T-helper 1 cell treated with Interleukin-12 subunit alpha and Interleukin-12 subunit beta and Interleukin-4 antibody, amounts not matched to agents 30 ng/mL and 1 ng/mL, for 36 hours (primary cell): ENCODE measurements around the gene NBPF26. TPM values are rescaled to one million over a fixed set of nuclear protein-coding genes. Genes with fewer than 3 reads are reported as not detected.
"Not testable (repeated sequence)": the region's sequence is repeated elsewhere in the genome, so short reads cannot be mapped to it uniquely, and the experiment has no call there.

Experiments
- intact Hi-C: fragments of 100-400 bp; cut with micrococcal nuclease; formaldehyde crosslinking; loops from one replicate; pipeline ENCODE4 v1.15.1; 2024
- total RNA-seq: library from RNA; stranded (reverse); gene quantifications from 2 replicates; pipeline ENCODE4 v1.2.3, GENCODE V29; 2022

NBPF26 gene
- total RNA-seq, 1 donor from 2014 or later = 9.3 TPM

DNA sequence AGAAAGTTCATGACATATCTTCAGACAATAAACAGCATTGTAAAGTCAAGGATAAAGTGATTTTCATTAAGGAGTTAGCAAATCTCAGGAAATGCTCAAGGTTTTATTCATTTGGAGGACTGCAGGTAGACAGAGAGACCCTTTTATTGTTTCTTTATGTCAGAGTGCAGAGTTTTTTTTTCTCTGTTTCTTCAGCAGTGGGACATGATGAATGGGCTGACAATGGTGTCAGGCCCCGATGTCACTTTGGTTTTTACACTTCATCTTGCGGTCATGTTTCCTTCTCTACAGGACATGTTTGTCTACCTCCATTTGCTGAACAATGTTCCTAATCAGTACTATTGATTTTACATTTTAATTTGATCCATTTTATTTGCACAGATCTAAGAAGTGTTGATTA lies 134.4 kb downstream of the NBPF26 start:
- intact Hi-C loops = not testable (repeated sequence)

DNA sequence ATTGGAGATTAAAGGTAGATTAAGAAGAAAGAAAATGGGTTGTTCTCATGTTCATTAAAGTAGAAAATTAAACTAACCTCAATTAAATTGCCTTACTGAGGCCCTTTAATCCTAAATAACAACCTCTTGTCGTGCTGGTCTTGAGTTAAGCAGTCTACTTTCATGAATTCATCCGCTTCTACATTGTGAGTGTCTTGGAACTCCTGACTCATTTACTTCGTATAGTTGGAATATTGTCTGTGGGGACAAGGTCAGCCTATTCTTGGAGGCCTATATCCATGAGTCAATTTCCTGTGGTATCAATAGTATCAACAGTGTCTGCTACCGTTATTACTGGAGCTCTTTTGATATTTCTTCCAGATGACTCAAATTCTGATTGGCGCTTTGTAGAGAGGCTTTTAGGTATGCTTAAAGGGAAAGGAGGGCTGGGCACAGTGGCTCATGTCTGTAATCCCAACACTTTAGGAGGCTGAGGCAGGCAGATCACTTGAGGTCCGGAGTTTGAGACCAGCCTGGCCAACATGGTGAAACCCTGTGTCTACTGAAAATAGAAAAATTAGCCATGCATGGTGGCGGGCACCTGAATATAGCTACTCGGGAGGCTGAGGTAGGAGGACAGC lies 136.0 kb downstream of the NBPF26 start:
- intact Hi-C loops = not testable (repeated sequence)

DNA sequence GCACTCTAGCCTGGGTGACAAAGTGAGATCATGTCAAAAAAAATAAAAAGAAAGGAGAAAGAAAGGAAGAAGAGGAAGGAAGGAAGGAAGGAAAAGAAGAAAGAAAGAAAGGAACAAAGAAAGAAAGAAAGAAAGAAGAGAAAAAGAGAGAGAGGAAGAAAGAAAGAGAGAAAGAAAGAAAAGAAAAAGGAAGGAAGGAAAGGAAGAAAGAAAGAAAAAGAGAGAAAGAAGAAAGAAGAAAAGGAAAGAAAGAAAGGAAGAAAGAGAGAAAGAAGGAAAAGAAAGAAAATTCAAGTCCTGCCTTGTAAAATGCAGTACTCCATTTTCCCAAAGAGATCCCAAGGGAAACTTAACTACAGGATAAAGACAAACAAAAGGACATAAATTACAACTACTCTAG lies 154.5 kb downstream of the NBPF26 start:
- intact Hi-C loops = not testable (repeated sequence)

DNA sequence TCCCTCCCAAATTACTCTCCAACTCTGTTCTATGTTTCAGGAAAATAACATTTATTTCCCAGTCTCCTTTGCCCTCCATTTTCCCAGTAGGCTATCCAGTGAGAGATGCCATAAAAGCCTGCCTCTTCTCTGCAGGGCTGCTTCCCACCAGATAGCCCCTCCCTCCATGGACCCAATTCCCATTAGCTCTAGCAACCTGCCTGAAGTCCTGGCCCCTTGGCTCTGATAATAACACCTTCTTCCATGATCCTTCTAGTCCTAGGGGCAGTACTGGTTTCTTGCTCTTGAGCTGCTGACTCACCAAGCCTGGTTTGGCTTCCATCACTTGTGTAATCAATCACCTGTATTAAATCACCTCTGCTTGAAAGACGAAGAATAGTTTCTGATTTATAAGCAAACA lies 156.3 kb downstream of the NBPF26 start:
- intact Hi-C loops = not testable (repeated sequence)

DNA sequence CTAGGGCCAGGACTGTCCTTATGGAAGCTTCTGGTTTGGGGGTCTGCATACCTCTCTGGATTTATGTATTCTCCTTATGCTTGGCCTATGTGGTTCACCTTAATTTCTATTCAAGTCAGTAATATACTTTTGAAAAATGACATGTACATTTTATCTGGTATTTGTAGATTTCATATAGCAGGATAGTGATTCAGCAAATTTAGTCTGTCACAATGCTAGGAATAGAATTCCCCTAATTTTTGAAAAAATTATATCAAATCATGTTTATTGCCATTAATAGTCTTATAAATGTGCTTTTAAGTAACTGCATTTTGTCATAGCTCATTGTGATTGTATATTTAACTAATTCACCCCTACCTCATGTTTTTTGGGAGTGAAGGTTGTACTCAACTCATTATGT lies 158.2 kb downstream of the NBPF26 start:
- intact Hi-C loops = not testable (repeated sequence)

Other genes starting within 250 kb of the NBPF26 start
- not detected in 2 replicates for gene PPIAL4A, start 165.8 kb downstream of the NBPF26 start, total RNA-seq